Measurements from ENCODE around the gene C19orf53.
"Not testable (repeated sequence)": the region's sequence is repeated elsewhere in the genome, so short reads cannot be mapped to it uniquely, and the experiment has no call there.

Gene C19orf53

GRCh38 chr19:13774217-13775191 lies at the start of gene C19orf53:
Gene C19orf53, plus strand, starts transcription at chr19:13774456. Its CDS starts 22 bp downstream, at chr19:13774478.
- in situ Hi-C loops (cut with MboI; ENCODE audit: low sequenced_read_pairs) = no loop called here

- in situ Hi-C loops (cut with MboI; ENCODE audit: low sequenced_read_pairs) = no loop called here
These were observed 47.9 kb upstream of the C19orf53 start for GRCh38 chr19:13726323-13726722.

GRCh38 chr19:13727798-13728197 lies 46.5 kb upstream of the C19orf53 start:
- in situ Hi-C loops (cut with MboI; ENCODE audit: low sequenced_read_pairs) = no loop called here

GRCh38 chr19:13729859-13730258 lies 44.4 kb upstream of the C19orf53 start:
- in situ Hi-C loops (cut with MboI; ENCODE audit: low sequenced_read_pairs) = no loop called here

- in situ Hi-C loops (cut with MboI; ENCODE audit: low sequenced_read_pairs) = no loop called here
These were observed 42.9 kb upstream of the C19orf53 start for GRCh38 chr19:13731147-13731964.

- in situ Hi-C loops (cut with MboI; ENCODE audit: low sequenced_read_pairs) = no loop called here
These were observed 41.9 kb upstream of the C19orf53 start for GRCh38 chr19:13732337-13732736.

GRCh38 chr19:13734751-13735150 lies 39.5 kb upstream of the C19orf53 start:
- in situ Hi-C loops (cut with MboI; ENCODE audit: low sequenced_read_pairs) = no loop called here

- in situ Hi-C loops (cut with MboI; ENCODE audit: low sequenced_read_pairs) = no loop called here
These were observed 36.2 kb upstream of the C19orf53 start for GRCh38 chr19:13738073-13738472.

GRCh38 chr19:13741893-13742292 lies 32.4 kb upstream of the C19orf53 start:
- in situ Hi-C loops (cut with MboI; ENCODE audit: low sequenced_read_pairs) = no loop called here

- in situ Hi-C loops (cut with MboI; ENCODE audit: low sequenced_read_pairs) = no loop called here
These were observed 31.5 kb upstream of the C19orf53 start for GRCh38 chr19:13742756-13743155.

GRCh38 chr19:13744174-13744573 lies 30.1 kb upstream of the C19orf53 start:
- in situ Hi-C loops (cut with MboI; ENCODE audit: low sequenced_read_pairs) = no loop called here

GRCh38 chr19:13747098-13747453 lies 27.2 kb upstream of the C19orf53 start:
- in situ Hi-C loops (cut with MboI; ENCODE audit: low sequenced_read_pairs) = no loop called here

- in situ Hi-C loops (cut with MboI; ENCODE audit: low sequenced_read_pairs) = no loop called here
These were observed 26.0 kb upstream of the C19orf53 start for GRCh38 chr19:13748169-13748828.

- in situ Hi-C loops (cut with MboI; ENCODE audit: low sequenced_read_pairs) = no loop called here
These were observed 22.8 kb upstream of the C19orf53 start for GRCh38 chr19:13751436-13751835.

GRCh38 chr19:13753622-13754021 lies 20.6 kb upstream of the C19orf53 start:
- in situ Hi-C loops (cut with MboI; ENCODE audit: low sequenced_read_pairs) = not testable (repeated sequence)

GRCh38 chr19:13756210-13756609 lies 18.0 kb upstream of the C19orf53 start:
- in situ Hi-C loops (cut with MboI; ENCODE audit: low sequenced_read_pairs) = no loop called here

GRCh38 chr19:13757805-13758772 lies 16.2 kb upstream of the C19orf53 start:
- in situ Hi-C loops (cut with MboI; ENCODE audit: low sequenced_read_pairs) = no loop called here

GRCh38 chr19:13758795-13759194 lies 15.5 kb upstream of the C19orf53 start:
- in situ Hi-C loops (cut with MboI; ENCODE audit: low sequenced_read_pairs) = no loop called here

- in situ Hi-C loops (cut with MboI; ENCODE audit: low sequenced_read_pairs) = no loop called here
These were observed 12.8 kb upstream of the C19orf53 start for GRCh38 chr19:13761423-13761822.

- in situ Hi-C loops (cut with MboI; ENCODE audit: low sequenced_read_pairs) = no loop called here
These were observed 11.5 kb upstream of the C19orf53 start for GRCh38 chr19:13762635-13763235.

Measured in HL-60/S4 treated with retinoic acid at 250 ng/mL for 4 days and 3 days (cell line).